ENCODE data around the gene PGLYRP4. TPM values are rescaled to one million over a fixed set of nuclear protein-coding genes. Genes with fewer than 3 reads are reported as not detected.

PGLYRP4 gene
- total and polyA plus RNA-seq, 2 of the 4 experiments (the other 2 are of a cell fraction), result not detected

GRCh38 chr1:153343040-153343681 is 5.5 kb downstream of the PGLYRP4 start:
- dilution Hi-C loops (cut with HindIII; ENCODE audit: low sequenced_read_pairs, unreplicated experiment), result no loop called here
- Histone ChIP-seq H3K79me1 (ENCODE audit: low read depth in 1 of 2, low read length in 2 of 2) (no peaks in the 10 kb centered on the region), H2BK120ac (ENCODE audit: low read depth, low read length) (no peak overlapping the region), H2BK20ac (ENCODE audit: low read depth, low read length) (no peak overlapping the region), H3K4me3 (ENCODE audit: insufficient read depth, low read depth, low read length) (no peak overlapping the region), H2BK15ac (ENCODE audit: low read depth, low read length) (no peak overlapping the region), H2AK5ac (ENCODE audit: low read depth, low read length) (no peak overlapping the region), H2AFZ (replicated peaks; ENCODE audit: low read length, poor library complexity) (no peak overlapping the region), H3K9me1 (ENCODE audit: insufficient read depth, low read length) (no peaks in the 10 kb centered on the region), H3K9ac (ENCODE audit: low read depth, low read length) (no peak overlapping the region), H3K27me3 (ENCODE audit: control insufficient read depth, insufficient read depth, low read length) (peaks cover 4% of the 10 kb centered on the region), H3K4ac (ENCODE audit: low read depth, low read length) (no peak overlapping the region), H3K23ac (ENCODE audit: low read depth, low read length) (no peak overlapping the region), H3K36me3 (ENCODE audit: control insufficient read depth, insufficient read depth, low read length) (no peaks in the 10 kb centered on the region), H3K9me3 (ENCODE audit: control insufficient read depth, insufficient read depth, low read length) (no peaks in the 10 kb centered on the region), H4K20me1 (ENCODE audit: insufficient read depth, low read length) (no peaks in the 10 kb centered on the region), H4K91ac (ENCODE audit: insufficient read depth, low read depth, low read length) (no peak overlapping the region), H3K4me2 (ENCODE audit: low read depth, low read length) (no peak overlapping the region), H3K4me1 (ENCODE audit: control insufficient read depth, insufficient read depth, low read length) (no peaks in the 10 kb centered on the region), H3K56ac (ENCODE audit: extremely low read depth, insufficient read depth, low read length) (no peak overlapping the region), H3K18ac (ENCODE audit: low read depth, low read length) (no peak overlapping the region), H2BK5ac (ENCODE audit: low read depth, low read length, poor library complexity, severe bottlenecking) (no peak overlapping the region), H3K14ac (replicated peaks; ENCODE audit: low read depth, low read length) (no peak overlapping the region), H4K5ac (ENCODE audit: low read depth, low read length) (no peak overlapping the region), H2AK9ac (replicated peaks; ENCODE audit: low read depth, low read length, poor library complexity) (no peak overlapping the region), H4K8ac (ENCODE audit: low read depth in 2 of 2, low read length in 2 of 2) (no peak overlapping the region), H3K27ac (ENCODE audit: insufficient read depth, low read length) (no peak overlapping the region)
- in situ Hi-C loops (cut with MboI; ENCODE audit: low sequenced_read_pairs), result no loop called here
- intact Hi-C loops (cut with micrococcal nuclease), result no loop called here
- ChIA-PET CTCF (interaction anchor here (1.3 kb wide), 1 partner anchor 10 kb away, joined by 4 read pairs; no protein-coding TSS in a partner anchor), POLR2A (ENCODE audit: unreplicated experiment) (no interaction called here)
- no TSS peak for BruUV-seq (replicated peaks)
- no peak for TF ChIP-seq MXI1 (IDR thresholded peaks at IDR 0.05; ENCODE audit: borderline replicate concordance, low read depth, low read length)
- TF ChIP-seq BHLHE40 (IDR thresholded peaks at IDR 0.05; ENCODE audit: low read depth, low read length), result no peak
- TF ChIP-seq, protein P1, sequence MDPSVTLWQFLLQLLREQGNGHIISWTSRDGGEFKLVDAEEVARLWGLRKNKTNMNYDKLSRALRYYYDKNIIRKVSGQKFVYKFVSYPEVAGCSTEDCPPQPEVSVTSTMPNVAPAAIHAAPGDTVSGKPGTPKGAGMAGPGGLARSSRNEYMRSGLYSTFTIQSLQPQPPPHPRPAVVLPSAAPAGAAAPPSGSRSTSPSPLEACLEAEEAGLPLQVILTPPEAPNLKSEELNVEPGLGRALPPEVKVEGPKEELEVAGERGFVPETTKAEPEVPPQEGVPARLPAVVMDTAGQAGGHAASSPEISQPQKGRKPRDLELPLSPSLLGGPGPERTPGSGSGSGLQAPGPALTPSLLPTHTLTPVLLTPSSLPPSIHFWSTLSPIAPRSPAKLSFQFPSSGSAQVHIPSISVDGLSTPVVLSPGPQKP (IDR thresholded peaks at IDR 0.05; ENCODE audit: borderline replicate concordance, low read depth, low read length), result no peak
- TF ChIP-seq MAZ (IDR thresholded peaks at IDR 0.05; ENCODE audit: borderline replicate concordance, low read depth, low read length), result no peak
- TF ChIP-seq NFE2L2 (IDR thresholded peaks at IDR 0.05; ENCODE audit: low read depth, low read length), result no peak
- no peak for TF ChIP-seq POLR2A (IDR thresholded peaks at IDR 0.05; ENCODE audit: low read depth, low read length)
- no peak for TF ChIP-seq SMC3 (IDR thresholded peaks at IDR 0.05; ENCODE audit: low read depth, low read length)
- no peak for TF ChIP-seq USF2 (IDR thresholded peaks at IDR 0.05; ENCODE audit: low read depth, low read length)
- no peak for TF ChIP-seq CEBPB (IDR thresholded peaks at IDR 0.05; ENCODE audit: low read depth, low read length)
- TF ChIP-seq CTCF (conservative IDR thresholded peaks at IDR 0.05; ENCODE audit: low read depth, low read length), result no peak
- no peak for TF ChIP-seq RCOR1 (IDR thresholded peaks at IDR 0.05; ENCODE audit: insufficient replicate concordance, low read length)
- TF ChIP-seq RFX5 (IDR thresholded peaks at IDR 0.05; ENCODE audit: low read depth, low read length), result no peak
- TF ChIP-seq CHD1 (IDR thresholded peaks at IDR 0.05; ENCODE audit: low read depth, low read length), result no peak
- TF ChIP-seq RAD21 (IDR thresholded peaks at IDR 0.05; ENCODE audit: low read length), result no peak
- no peak for TF ChIP-seq MAFK (IDR thresholded peaks at IDR 0.05; ENCODE audit: low read depth, low read length)
- no peak for TF ChIP-seq FOS (IDR thresholded peaks at IDR 0.05; ENCODE audit: low read depth, low read length)
- DNase-seq (no peak), ATAC-seq (ENCODE audit: low read depth) (no peak)
- WGBS, 2 experiments (ENCODE audit: extremely low coverage in 2 of 2, insufficient read length in 1 of 2), result 5% methylated on average over 3 of the region's 5 CpGs; no CpG with 5 or more reads in 1 of the 2 experiments
